Stimulated activated naive CD8-positive, alpha-beta T cell treated with anti-CD3 and anti-CD28 coated beads, Interleukin-15, Interleukin-2, amounts not matched to agents 100 ng/mL and 50 ng/mL, for 24 hours (primary cell): ENCODE measurements around the gene SLC35E2B.
"Not testable (repeated sequence)": the region's sequence is repeated elsewhere in the genome, so short reads cannot be mapped to it uniquely, and the experiment has no call there.

Source experiments
- H3K27ac Mint-ChIP-seq: one replicate; pipeline ENCODE4 v1.8.0; 2021; ENCODE audit warnings: mild to moderate bottlenecking, mixed read lengths
- H3K27me3 Mint-ChIP-seq: one replicate; pipeline ENCODE4 v1.8.0; 2021; ENCODE audit warnings: mixed read lengths
- H3K36me3 Mint-ChIP-seq: one replicate; pipeline ENCODE4 v1.8.0; 2021; ENCODE audit warnings: low read depth, mixed read lengths
- H3K4me1 Mint-ChIP-seq: one replicate; pipeline ENCODE4 v1.8.0; 2021; ENCODE audit warnings: low read depth, mixed read lengths
- H3K4me3 Mint-ChIP-seq: one replicate; pipeline ENCODE4 v1.8.0; 2021; ENCODE audit warnings: mild to moderate bottlenecking, mixed read lengths
- H3K9me3 Mint-ChIP-seq: one replicate; pipeline ENCODE4 v1.8.0; 2021; ENCODE audit warnings: mixed read lengths

Gene SLC35E2B

GRCh38 chr1:1687846-1688245, 4.7 kb downstream of the SLC35E2B start:
- Mint-ChIP-seq H3K9me3 (no peaks in the 10 kb centered on the region), H3K27me3 (no peaks in the 10 kb centered on the region), H3K4me3 (no peak overlapping the region), H3K27ac (peak overlapping the region; percentile 46), H3K36me3 (peaks cover 26% of the 10 kb centered on the region), H3K4me1 (peaks cover 56% of the 10 kb centered on the region)

GRCh38 chr1:1684031-1684681, 8.4 kb downstream of the SLC35E2B start:
- peaks cover 52% of the 10 kb centered on the region for H3K4me1 Mint-ChIP-seq
- H3K9me3 Mint-ChIP-seq = no peaks in the 10 kb centered on the region
- H3K27ac Mint-ChIP-seq = peak overlapping the region; percentile 59
- peaks cover 18% of the 10 kb centered on the region for H3K36me3 Mint-ChIP-seq
- H3K4me3 Mint-ChIP-seq = no peak overlapping the region
- H3K27me3 Mint-ChIP-seq = no peaks in the 10 kb centered on the region

- Mint-ChIP-seq H3K9me3 (no peaks in the 10 kb centered on the region), H3K4me1 (peaks cover 56% of the 10 kb centered on the region), H3K27ac (peak overlapping the region; percentile 59), H3K36me3 (peaks cover 15% of the 10 kb centered on the region), H3K4me3 (no peak overlapping the region), H3K27me3 (no peaks in the 10 kb centered on the region)
These were observed 9.3 kb downstream of the SLC35E2B start for GRCh38 chr1:1683104-1683905.

- Mint-ChIP-seq H3K4me1 (peaks cover 47% of the 10 kb centered on the region), H3K36me3 (peaks cover 10% of the 10 kb centered on the region), H3K27ac (no peak overlapping the region), H3K9me3 (no peaks in the 10 kb centered on the region), H3K27me3 (no peaks in the 10 kb centered on the region), H3K4me3 (no peak overlapping the region)
These were observed 11.7 kb downstream of the SLC35E2B start for GRCh38 chr1:1680912-1681273.

GRCh38 chr1:1680031-1680911, 12.3 kb downstream of the SLC35E2B start:
- Mint-ChIP-seq H3K27ac (no peak overlapping the region), H3K9me3 (no peaks in the 10 kb centered on the region), H3K4me3 (no peak overlapping the region), H3K4me1 (peaks cover 44% of the 10 kb centered on the region), H3K36me3 (peaks cover 6% of the 10 kb centered on the region), H3K27me3 (no peaks in the 10 kb centered on the region)

GRCh38 chr1:1678581-1679380, 13.8 kb downstream of the SLC35E2B start:
- peak overlapping the region; percentile 88 for H3K4me3 Mint-ChIP-seq
- H3K27me3 Mint-ChIP-seq = no peaks in the 10 kb centered on the region
- H3K4me1 Mint-ChIP-seq = peaks cover 45% of the 10 kb centered on the region
- peaks cover 7% of the 10 kb centered on the region for H3K36me3 Mint-ChIP-seq
- peak overlapping the region; percentile 96 for H3K27ac Mint-ChIP-seq
- H3K9me3 Mint-ChIP-seq = no peaks in the 10 kb centered on the region

GRCh38 chr1:1677718-1678580, 14.6 kb downstream of the SLC35E2B start:
- Mint-ChIP-seq H3K4me1 (peaks cover 41% of the 10 kb centered on the region), H3K4me3 (peak overlapping the region; percentile 88), H3K9me3 (no peaks in the 10 kb centered on the region), H3K36me3 (peaks cover 8% of the 10 kb centered on the region), H3K27me3 (no peaks in the 10 kb centered on the region), H3K27ac (peak overlapping the region; percentile 96)

- H3K4me3 Mint-ChIP-seq = not testable (repeated sequence)
These were observed 16.5 kb downstream of the SLC35E2B start for GRCh38 chr1:1676087-1676486.

GRCh38 chr1:1675218-1675617, 17.4 kb downstream of the SLC35E2B start:
- H3K27me3 Mint-ChIP-seq, H3K4me3 Mint-ChIP-seq, H3K9me3 Mint-ChIP-seq, H3K27ac Mint-ChIP-seq: not testable (repeated sequence)
- Mint-ChIP-seq H3K4me1 (peaks cover 41% of the 10 kb centered on the region), H3K36me3 (peaks cover 20% of the 10 kb centered on the region)

More at GRCh38 chr1:1676087-1676486, 16.5 kb downstream of the SLC35E2B start:
- not testable (repeated sequence) for H3K9me3 Mint-ChIP-seq, H3K27ac Mint-ChIP-seq, H3K27me3 Mint-ChIP-seq
- Mint-ChIP-seq H3K36me3 (peaks cover 20% of the 10 kb centered on the region), H3K4me1 (peaks cover 41% of the 10 kb centered on the region)

GRCh38 chr1:1674806-1675205, 17.8 kb downstream of the SLC35E2B start:
- H3K27me3 Mint-ChIP-seq, H3K4me3 Mint-ChIP-seq, H3K9me3 Mint-ChIP-seq: not testable (repeated sequence)
- peaks cover 41% of the 10 kb centered on the region for H3K4me1 Mint-ChIP-seq
- H3K36me3 Mint-ChIP-seq = peaks cover 20% of the 10 kb centered on the region
- peak overlapping the region; percentile 66 for H3K27ac Mint-ChIP-seq

GRCh38 chr1:1672181-1672965, 20.2 kb downstream of the SLC35E2B start:
- Mint-ChIP-seq H3K36me3 (peaks cover 32% of the 10 kb centered on the region), H3K27ac (no peak overlapping the region), H3K4me3 (no peak overlapping the region), H3K27me3 (no peaks in the 10 kb centered on the region), H3K4me1 (peaks cover 20% of the 10 kb centered on the region), H3K9me3 (no peaks in the 10 kb centered on the region)

GRCh38 chr1:1671365-1672119, 21.1 kb downstream of the SLC35E2B start:
- H3K4me1 Mint-ChIP-seq = peaks cover 17% of the 10 kb centered on the region
- no peaks in the 10 kb centered on the region for H3K27me3 Mint-ChIP-seq
- no peak overlapping the region for H3K4me3 Mint-ChIP-seq
- no peaks in the 10 kb centered on the region for H3K9me3 Mint-ChIP-seq
- peaks cover 34% of the 10 kb centered on the region for H3K36me3 Mint-ChIP-seq
- H3K27ac Mint-ChIP-seq = no peak overlapping the region
